Lower lobe of right lung (tissue), 2 donors: ENCODE measurements around the gene RFXANK. TPM values are rescaled to one million over a fixed set of nuclear protein-coding genes. Genes with fewer than 3 reads are reported as not detected.

Source experiments
- ATAC-seq, 2 donors: fragments of 200-7000 bp; cut with Tn5 transposase; one replicate each; pipeline ENCODE4 v1.9.1; 2020 to 2022; ENCODE audit warnings: mild to moderate bottlenecking in 2 of 2, moderate library complexity in 2 of 2
- DNase-seq: peaks from one replicate; pipeline ENCODE4 v3.0.0-alpha.2; 2020
- H3K27ac ChIP-seq: fragments of 200-600 bp; one replicate; pipeline ENCODE4 v1.8.0; 2022
- H3K27me3 ChIP-seq: fragments of 200-600 bp; one replicate; pipeline ENCODE4 v1.8.0; 2022; ENCODE audit warnings: low read depth
- H3K36me3 ChIP-seq: fragments of 200-600 bp; one replicate; pipeline ENCODE4 v1.8.0; 2022; ENCODE audit warnings: mild to moderate bottlenecking
- H3K4me1 ChIP-seq: fragments of 200-600 bp; one replicate; pipeline ENCODE4 v1.8.0; 2022
- H3K4me3 ChIP-seq: fragments of 200-600 bp; one replicate; pipeline ENCODE4 v1.8.0; 2022; ENCODE audit warnings: mild to moderate bottlenecking
- H3K9me3 ChIP-seq: fragments of 200-600 bp; one replicate; pipeline ENCODE4 v1.8.0; 2022
- CTCF ChIP-seq: fragments of 200-600 bp; IDR thresholded peaks from one replicate; pipeline ENCODE4 v1.8.0; 2022; ENCODE audit warnings: antibody characterized with exemption, mild to moderate bottlenecking
- intact Hi-C: fragments of 100-400 bp; cut with DNase I; formaldehyde crosslinking; loops from one replicate; pipeline ENCODE4 v1.11.0; 2022
- total RNA-seq: library from RNA; stranded (reverse); fragmentation: NEBNext Ultra II Directional; extraction: Animal tissue kit (Norgen Biotek cat#: 25700); gene quantifications from one replicate; pipeline ENCODE4 v1.2.1, GENCODE V29; 2021
- donor health status: DM: no; HTN: yes; CAD: no; lungs with severe emphysema.

The RFXANK gene
- total RNA-seq, 1 donor from 2014 or later = 67.0 TPM

GRCh38 chr19:19185853-19186740 lies 6.0 kb upstream of the RFXANK start:
- no peak overlapping the region for H3K4me3 ChIP-seq
- no peak for DNase-seq
- H3K9me3 ChIP-seq = no peaks in the 10 kb centered on the region
- H3K27me3 ChIP-seq = no peaks in the 10 kb centered on the region
- H3K4me1 ChIP-seq = peaks cover 21% of the 10 kb centered on the region
- intact Hi-C loops = no loop called here
- peak overlapping the region; percentile 8 for H3K27ac ChIP-seq
- peak; percentile 77 to 80 for ATAC-seq
- H3K36me3 ChIP-seq = peaks cover 29% of the 10 kb centered on the region
- TF ChIP-seq CTCF = peak; percentile 62

- ATAC-seq (no peak), DNase-seq (no peak)
- intact Hi-C loops = no loop called here
- H3K36me3 ChIP-seq = peaks cover 23% of the 10 kb centered on the region
- no peak overlapping the region for H3K4me3 ChIP-seq
- H3K27me3 ChIP-seq = no peaks in the 10 kb centered on the region
- H3K4me1 ChIP-seq = peaks cover 24% of the 10 kb centered on the region
- peak overlapping the region; percentile 8 for H3K27ac ChIP-seq
- no peaks in the 10 kb centered on the region for H3K9me3 ChIP-seq
- TF ChIP-seq CTCF = no peak
Observed at GRCh38 chr19:19186742-19187141, 5.3 kb upstream of the RFXANK start.

GRCh38 chr19:19191768-19192077 lies 335 bp upstream of the RFXANK start:
- no peaks in the 10 kb centered on the region for H3K9me3 ChIP-seq
- peaks cover 11% of the 10 kb centered on the region for H3K36me3 ChIP-seq
- DNase-seq (no peak), ATAC-seq (no peak)
- intact Hi-C loops = no loop called here
- peak overlapping the region; percentile 99 for H3K4me3 ChIP-seq
- peaks cover 44% of the 10 kb centered on the region for H3K4me1 ChIP-seq
- TF ChIP-seq CTCF = no peak
- H3K27ac ChIP-seq = peak overlapping the region; percentile 100
- H3K27me3 ChIP-seq = no peaks in the 10 kb centered on the region

- H3K27me3 ChIP-seq = no peaks in the 10 kb centered on the region
- intact Hi-C loops = no loop called here
- H3K36me3 ChIP-seq = peaks cover 23% of the 10 kb centered on the region
- DNase-seq (no peak), ATAC-seq (no peak)
- no peak for TF ChIP-seq CTCF
- peaks cover 44% of the 10 kb centered on the region for H3K4me1 ChIP-seq
- peak overlapping the region; percentile 99 for H3K4me3 ChIP-seq
- peak overlapping the region; percentile 100 for H3K27ac ChIP-seq
- H3K9me3 ChIP-seq = no peaks in the 10 kb centered on the region
Observed at GRCh38 chr19:19192910-19193423, 909 bp downstream of the RFXANK start.

GRCh38 chr19:19193926-19194325 lies 1.9 kb downstream of the RFXANK start:
- no peak for DNase-seq
- no peaks in the 10 kb centered on the region for H3K27me3 ChIP-seq
- TF ChIP-seq CTCF = no peak
- no peaks in the 10 kb centered on the region for H3K9me3 ChIP-seq
- H3K27ac ChIP-seq = peak overlapping the region; percentile 100
- ATAC-seq = no peak
- intact Hi-C loops = no loop called here
- peaks cover 44% of the 10 kb centered on the region for H3K4me1 ChIP-seq
- peak overlapping the region; percentile 99 for H3K4me3 ChIP-seq
- H3K36me3 ChIP-seq = peaks cover 32% of the 10 kb centered on the region
